Inferior parietal cortex (tissue), 1 donor: ENCODE results near the gene ZRANB3.

Source experiments
- DNase-seq: peaks from one replicate; pipeline ENCODE4 v3.0.0-alpha.2; 2016; ENCODE audit errors: extremely low spot score

Gene ZRANB3

DNA sequence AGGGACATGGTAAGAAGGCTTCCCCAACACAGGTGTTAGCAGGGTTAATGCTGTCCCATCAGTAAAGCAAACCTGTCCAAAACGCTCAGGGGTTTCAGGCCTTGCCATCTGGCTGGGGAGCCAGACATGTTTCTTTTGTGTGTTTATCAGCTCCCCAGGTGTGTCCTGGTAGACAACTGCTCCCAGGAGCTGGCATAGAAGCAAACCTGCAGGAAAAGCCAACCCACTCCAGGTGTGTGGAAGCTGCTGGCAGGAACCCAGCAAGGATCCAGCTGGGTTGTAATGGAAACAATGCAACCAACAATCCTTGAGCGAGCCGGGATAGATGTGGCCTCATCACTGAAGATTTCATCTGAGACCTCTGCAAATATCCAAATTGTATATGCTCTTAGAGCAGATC, 355.8 kb downstream of the ZRANB3 start:
- DNase-seq: no peak

DNA sequence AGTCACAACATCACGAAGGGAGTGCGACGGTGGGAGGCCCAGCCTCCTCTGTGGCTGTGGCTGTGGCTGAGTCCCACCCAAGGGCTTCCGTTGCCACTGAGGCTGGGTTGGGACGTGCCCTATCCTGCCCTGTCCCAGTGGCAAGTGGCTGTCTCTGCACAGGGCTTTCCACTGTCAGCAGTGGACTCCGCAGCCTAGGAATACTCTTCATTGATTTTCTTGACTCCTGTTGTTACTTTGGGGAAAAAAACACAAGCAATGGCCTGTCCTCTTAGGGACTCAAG, 356.3 kb downstream of the ZRANB3 start:
- DNase-seq: no peak

DNA sequence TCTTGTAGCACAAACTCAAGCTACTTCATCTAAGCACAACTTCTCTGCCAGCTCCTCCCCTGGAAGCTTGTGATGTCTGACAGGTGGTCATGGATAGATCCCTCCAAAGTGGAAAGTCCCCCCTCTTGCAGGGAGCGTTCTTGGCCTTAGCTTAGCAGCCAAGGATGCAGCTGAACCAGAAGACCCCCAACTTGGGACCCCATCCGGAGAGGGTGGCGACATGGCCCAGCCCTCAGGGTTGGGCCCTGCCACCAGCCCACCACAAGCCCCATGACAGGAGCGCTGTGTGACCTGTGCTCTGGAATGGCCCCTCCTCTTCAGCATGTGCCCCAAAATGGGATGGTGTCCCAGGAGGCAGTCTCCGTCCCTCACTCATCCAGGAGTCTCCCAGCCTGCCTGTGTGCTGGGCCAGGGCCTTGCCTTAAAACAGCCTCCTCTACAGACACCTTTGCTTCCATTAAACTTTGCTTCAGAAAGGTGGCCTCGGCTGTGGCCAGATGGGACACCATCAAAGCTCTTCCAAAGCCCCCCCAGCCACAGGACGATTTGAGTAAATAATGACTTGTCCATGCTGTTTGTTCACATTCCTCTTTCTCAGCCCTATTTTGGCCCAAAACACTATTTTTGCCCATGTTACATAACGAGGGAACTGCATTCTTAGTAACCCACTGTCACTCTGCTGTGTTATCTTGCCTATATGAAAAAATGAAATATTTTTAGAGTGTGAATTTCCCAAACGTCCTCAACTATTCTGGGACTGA, 356.8 kb downstream of the ZRANB3 start:
- DNase-seq: peak; percentile 69

GRCh38 chr2:135169900-135170753, 360.9 kb downstream of the ZRANB3 start:
- no peak for DNase-seq

- DNase-seq: no peak
Observed at GRCh38 chr2:135168204-135168856, 362.7 kb downstream of the ZRANB3 start.

GRCh38 chr2:135167273-135167672, 363.7 kb downstream of the ZRANB3 start:
- DNase-seq: no peak

- DNase-seq: no peak
Observed at GRCh38 chr2:135164431-135164830, 366.6 kb downstream of the ZRANB3 start.

GRCh38 chr2:135163901-135164300, 367.1 kb downstream of the ZRANB3 start:
- no peak for DNase-seq

DNA sequence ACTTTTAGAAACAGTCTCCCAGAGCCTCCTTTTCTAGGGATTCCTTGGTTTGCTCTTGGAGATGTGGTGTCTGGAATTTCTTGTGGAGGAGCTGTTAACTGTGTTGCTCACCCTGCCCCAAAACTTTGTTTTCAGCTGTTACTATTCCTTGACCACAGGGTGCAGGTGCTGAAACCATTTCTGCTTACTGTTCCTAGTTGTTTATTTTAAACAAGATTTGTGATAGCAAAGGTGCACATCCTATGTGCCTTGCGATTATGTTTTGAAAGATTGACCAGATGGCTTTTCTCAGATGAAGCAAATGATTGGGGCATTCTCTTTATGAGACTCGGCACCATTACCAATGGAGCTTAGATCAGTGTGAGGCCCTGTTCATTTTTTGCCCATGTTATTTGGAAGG, 367.7 kb downstream of the ZRANB3 start:
- DNase-seq: no peak

- DNase-seq: no peak
Observed at GRCh38 chr2:135162786-135163185, 368.2 kb downstream of the ZRANB3 start.

DNA sequence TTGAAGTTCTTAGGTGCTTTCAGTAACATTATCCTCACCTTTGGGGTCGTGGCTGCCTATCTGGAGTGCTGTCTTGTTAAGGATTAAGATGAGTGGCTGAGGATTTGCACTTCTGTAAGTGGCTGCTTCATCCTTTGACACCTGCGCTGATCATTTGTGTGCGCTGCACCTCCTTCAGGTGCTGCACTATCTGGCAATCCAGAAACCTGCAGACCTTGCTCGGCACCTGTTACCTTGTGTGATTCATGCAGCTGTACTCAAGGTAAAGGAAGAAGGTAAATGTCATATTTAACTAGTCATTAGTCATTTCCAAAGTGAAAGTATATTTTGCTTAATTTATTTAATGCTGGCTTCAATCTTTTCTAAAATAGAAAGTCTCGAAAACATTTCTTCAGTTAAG, 368.6 kb downstream of the ZRANB3 start:
- DNase-seq: no peak

DNA sequence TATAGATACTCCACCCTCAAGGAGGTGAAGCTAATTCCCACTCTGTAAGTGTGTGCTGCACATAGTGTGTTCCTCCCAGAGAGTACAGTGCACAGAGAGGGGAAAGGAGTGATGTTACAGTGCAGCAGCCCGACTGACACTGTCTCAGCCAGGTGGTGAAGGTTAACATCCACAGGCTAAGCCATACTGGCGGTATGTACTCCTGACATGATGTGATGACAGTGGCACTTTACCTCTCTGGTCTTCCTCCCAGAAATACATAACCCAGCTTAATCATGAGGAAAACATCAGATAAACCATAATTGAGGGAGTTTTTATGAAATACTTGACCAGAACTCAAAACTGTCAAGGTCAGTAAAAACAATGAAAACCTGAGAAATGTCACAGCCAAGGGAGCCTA, 371.8 kb downstream of the ZRANB3 start:
- DNase-seq: no peak

DNA sequence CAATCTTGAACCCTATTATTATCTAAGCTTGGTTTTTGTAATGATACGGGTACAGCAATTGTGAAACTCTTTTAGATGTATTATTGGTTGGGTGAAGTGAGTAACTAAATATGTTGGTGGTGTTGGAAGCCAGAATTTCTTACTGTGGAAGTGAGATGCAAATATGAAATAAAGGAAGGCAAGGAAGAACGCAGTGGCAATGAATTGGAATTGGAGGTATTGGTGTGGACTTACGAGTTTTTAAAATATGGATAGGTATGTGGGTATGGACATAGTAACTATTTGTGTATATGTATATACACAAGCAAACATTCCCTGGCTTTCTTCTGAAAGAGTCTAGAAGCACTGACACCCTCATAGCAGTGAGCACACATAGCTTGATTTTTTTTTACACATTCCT, 373.2 kb downstream of the ZRANB3 start:
- no peak for DNase-seq

GRCh38 chr2:135154962-135155361, 376.1 kb downstream of the ZRANB3 start:
- DNase-seq: no peak

DNA sequence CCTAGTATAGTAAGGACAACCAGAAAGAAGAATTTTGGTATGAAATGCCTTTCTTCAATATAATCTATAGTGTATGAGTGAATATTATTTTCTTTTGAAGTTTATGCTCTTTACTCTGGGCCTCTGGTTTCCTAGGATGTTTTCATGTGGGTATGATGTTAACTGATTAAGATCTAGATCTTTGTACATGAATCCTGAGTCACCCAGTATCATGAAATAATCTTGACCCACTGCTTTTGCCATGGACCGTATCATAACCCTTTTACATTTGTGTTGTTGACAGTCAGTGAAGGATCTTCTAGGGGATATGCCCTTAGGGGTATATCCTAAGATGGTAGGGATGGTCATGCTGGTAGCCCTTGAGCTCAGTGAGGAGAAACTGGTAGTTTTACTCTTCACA, 378.7 kb downstream of the ZRANB3 start:
- no peak for DNase-seq

DNA sequence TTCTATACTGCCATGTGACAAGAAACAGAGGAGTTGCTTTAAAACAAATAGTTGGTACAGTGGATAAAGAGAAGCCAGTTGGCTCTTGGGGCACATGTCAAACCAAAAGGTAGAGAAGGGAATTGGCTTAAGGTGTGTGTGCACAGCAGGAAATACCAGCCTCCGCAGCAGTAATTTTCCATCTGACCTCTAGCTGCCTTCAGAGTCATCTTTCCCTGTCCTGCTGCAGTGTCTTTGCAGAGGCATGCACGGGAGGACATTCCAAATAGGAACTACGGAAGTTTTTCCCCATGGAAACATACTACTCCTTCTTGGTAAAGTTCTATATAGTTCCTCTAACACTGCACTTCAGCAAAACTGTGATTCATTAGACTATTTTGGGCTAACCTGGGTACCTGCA, 379.4 kb downstream of the ZRANB3 start:
- no peak for DNase-seq

- DNase-seq: no peak
Observed at GRCh38 chr2:135150725-135151124, 380.3 kb downstream of the ZRANB3 start.

- no peak for DNase-seq
Observed at GRCh38 chr2:135149251-135149650, 381.8 kb downstream of the ZRANB3 start.

GRCh38 chr2:135144343-135144742, 386.7 kb downstream of the ZRANB3 start:
- DNase-seq: no peak

- no peak for DNase-seq
Observed at GRCh38 chr2:135142323-135142722, 388.7 kb downstream of the ZRANB3 start.

GRCh38 chr2:135140606-135141005, 390.4 kb downstream of the ZRANB3 start:
- no peak for DNase-seq

GRCh38 chr2:135132314-135132713, 398.7 kb downstream of the ZRANB3 start:
- DNase-seq: no peak

GRCh38 chr2:135130751-135131150, 400.3 kb downstream of the ZRANB3 start:
- DNase-seq: no peak
